Liver (tissue), 9 donors: ENCODE data around the gene ACVR2B. TPM values are rescaled to one million over a fixed set of nuclear protein-coding genes. Genes with fewer than 3 reads are reported as not detected.

Source experiments
- DNase-seq: peaks from one replicate; pipeline ENCODE4 v3.0.0-alpha.2; 2017; ENCODE audit warnings: low spot score
- H3K27ac ChIP-seq, 2 donors: one replicate each; pipeline ENCODE4 v1.7.0; 2013; ENCODE audit warnings: inconsistent platforms in 2 of 2, low read length in 2 of 2, control low read depth in 1 of 2, low read depth in 1 of 2, mild to moderate bottlenecking in 1 of 2
- H3K27me3 ChIP-seq, 4 donors: one replicate each; pipeline versions ENCODE4 v1.6.1 to v1.7.0; 2013; ENCODE audit warnings: low read length in 3 of 4, inconsistent platforms in 1 of 4, mild to moderate bottlenecking in 1 of 4, moderate library complexity in 1 of 4; ENCODE audit not compliant: control insufficient read depth in 4 of 4, insufficient read depth in 4 of 4
- H3K36me3 ChIP-seq, 4 donors: one replicate each; pipeline versions ENCODE4 v1.6.1 to v1.7.0; 2013; ENCODE audit warnings: low read length in 3 of 4, mild to moderate bottlenecking in 3 of 4, low read depth in 1 of 4, moderate library complexity in 1 of 4; ENCODE audit not compliant: control insufficient read depth in 4 of 4, insufficient read depth in 3 of 4
- H3K4me1 ChIP-seq, 4 donors: one replicate each; pipeline versions ENCODE4 v1.6.1 to v1.7.0; 2013; ENCODE audit warnings: low read length in 3 of 4, mild to moderate bottlenecking in 3 of 4, moderate library complexity in 1 of 4; ENCODE audit not compliant: control insufficient read depth in 4 of 4, insufficient read depth in 4 of 4
- H3K4me3 ChIP-seq, 3 donors: one replicate each; pipeline versions ENCODE4 v1.6.1 to v1.7.0; 2013; ENCODE audit warnings: low read length in 3 of 3, control low read depth in 1 of 3, low read depth in 1 of 3, mild to moderate bottlenecking in 1 of 3
- H3K9ac ChIP-seq, 2 donors: one replicate each; pipeline ENCODE4 v1.7.0; 2013; ENCODE audit warnings: low read length in 2 of 2, mild to moderate bottlenecking in 2 of 2, moderate library complexity in 2 of 2, control low read depth in 1 of 2, low read depth in 1 of 2
- H3K9me3 ChIP-seq, 4 donors: one replicate each; pipeline versions ENCODE4 v1.6.1 to v1.7.0; 2013; ENCODE audit warnings: low read length in 3 of 4; ENCODE audit not compliant: control insufficient read depth in 4 of 4
- ATF3 ChIP-seq: IDR thresholded peaks from 2 replicates; pipeline ENCODE4 v1.6.1; 2016; ENCODE audit warnings: antibody characterized with exemption
- EGR1 ChIP-seq, 2 donors: IDR thresholded peaks; 2 replicates each; pipeline ENCODE4 v1.6.1; 2016 to 2018; ENCODE audit warnings: antibody characterized with exemption in 2 of 2, low read depth in 2 of 2
- FOXA1 ChIP-seq: IDR thresholded peaks from 2 replicates; pipeline ENCODE4 v1.6.1; 2016; ENCODE audit warnings: antibody characterized with exemption
- FOXA2 ChIP-seq: IDR thresholded peaks from 2 replicates; pipeline ENCODE4 v1.6.1; 2016; ENCODE audit warnings: antibody characterized with exemption
- GABPA ChIP-seq, 2 donors: IDR thresholded peaks in 1 of 2; conservative IDR thresholded peaks in 1 of 2; 2 replicates each; pipeline ENCODE4 v1.6.1; 2016; ENCODE audit warnings: antibody characterized with exemption in 2 of 2, mild to moderate bottlenecking in 1 of 2, moderate library complexity in 1 of 2
- HNF4A ChIP-seq, 2 donors: conservative IDR thresholded peaks; 2 replicates each; pipeline ENCODE4 v1.6.1; 2016; ENCODE audit warnings: antibody characterized with exemption in 2 of 2, mild to moderate bottlenecking in 2 of 2
- HNF4G ChIP-seq: IDR thresholded peaks from 2 replicates; pipeline ENCODE4 v1.6.1; 2016; ENCODE audit warnings: antibody characterized with exemption
- NR2F2 ChIP-seq: IDR thresholded peaks from 2 replicates; pipeline ENCODE4 v1.6.1; 2016; ENCODE audit warnings: antibody characterized with exemption
- RAD21 ChIP-seq, 2 donors: IDR thresholded peaks; 2 replicates each; pipeline ENCODE4 v1.6.1; 2016; ENCODE audit warnings: antibody characterized with exemption in 2 of 2, mild to moderate bottlenecking in 2 of 2
- RXRA ChIP-seq, 2 donors: IDR thresholded peaks; 2 replicates each; pipeline ENCODE4 v1.6.1; 2017 to 2018; ENCODE audit warnings: antibody characterized with exemption in 2 of 2, mild to moderate bottlenecking in 1 of 2
- TAF1 ChIP-seq: conservative IDR thresholded peaks from 2 replicates; pipeline ENCODE4 v1.6.1; 2016; ENCODE audit warnings: antibody characterized with exemption, mild to moderate bottlenecking
- YY1 ChIP-seq: IDR thresholded peaks from 2 replicates; pipeline ENCODE4 v1.6.1; 2016; ENCODE audit warnings: antibody characterized with exemption, mild to moderate bottlenecking
- ZBTB33 ChIP-seq: IDR thresholded peaks from 2 replicates; pipeline ENCODE4 v1.6.1; 2016; ENCODE audit warnings: antibody characterized with exemption
- WGBS: extraction: QIAGEN DNeasy Blood & Tissue Kit; methylation state at CpG from one replicate; pipeline ENCODE4 v1.1.7; 2013; 5-methylcytosine and 5-hydroxymethylcytosine counted together
- polyA plus RNA-seq, 2 donors: library from polyadenylated mRNA; stranded (reverse) in 1 of 2; unstranded in 1 of 2; fragments of 200-250 nt in 1 of 2; fragments of >200 nt in 1 of 2; fragmentation: Nextera tagmentation in 1 of 2; extraction: Ambion mirVana in 1 of 2; gene quantifications; one replicate each; pipeline versions ENCODE4 v1.2.1 to v1.2.3, GENCODE V29; 2013 to 2015
- total RNA-seq, 2 donors: library from RNA; depleted of rRNA; stranded (reverse); fragments of >200 nt; gene quantifications; one replicate each; pipeline ENCODE4 v1.2.3, GENCODE V29; 2014
- TF ChIP-seq, protein P1 (sequence below): IDR thresholded peaks from 2 replicates; pipeline ENCODE4 v1.6.1; 2016; ENCODE audit warnings: antibody characterized with exemption
- TF ChIP-seq, protein P2 (sequence below): fragments of 150-350 bp; IDR thresholded peaks from 2 replicates; pipeline ENCODE4 v1.5.1; 2017; ENCODE audit warnings: improper control_type of control experiment, low read depth, low read length; ENCODE audit not compliant: missing input control
- TF ChIP-seq, protein P3 (sequence below): IDR thresholded peaks from 2 replicates; pipeline ENCODE4 v1.6.1; 2016; ENCODE audit warnings: antibody characterized with exemption, mild to moderate bottlenecking
- donor health status: healthy.
- donor health status: healthy.
- donor health status: healthy.
- donor health status: healthy.
- donor health status: healthy.

Gene ACVR2B
- total and polyA plus RNA-seq, 4 donors: 1.2 to 7.4 (median 4.7) TPM

- TF ChIP-seq, protein P1, sequence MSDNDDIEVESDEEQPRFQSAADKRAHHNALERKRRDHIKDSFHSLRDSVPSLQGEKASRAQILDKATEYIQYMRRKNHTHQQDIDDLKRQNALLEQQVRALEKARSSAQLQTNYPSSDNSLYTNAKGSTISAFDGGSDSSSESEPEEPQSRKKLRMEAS: no peak
- TF ChIP-seq ZBTB33 (no peak), FOXA1 (no peak), YY1 (no peak), TAF1 (no peak), GABPA (IDR thresholded peaks at IDR 0.05 in 1 of 2, conservative IDR thresholded peaks at IDR 0.05 in 1 of 2) (no peak), ATF3 (no peak), HNF4A (conservative IDR thresholded peaks at IDR 0.05) (no peak), RXRA (IDR thresholded peaks at IDR 0.05) (no peak)
- TF ChIP-seq, protein P2, sequence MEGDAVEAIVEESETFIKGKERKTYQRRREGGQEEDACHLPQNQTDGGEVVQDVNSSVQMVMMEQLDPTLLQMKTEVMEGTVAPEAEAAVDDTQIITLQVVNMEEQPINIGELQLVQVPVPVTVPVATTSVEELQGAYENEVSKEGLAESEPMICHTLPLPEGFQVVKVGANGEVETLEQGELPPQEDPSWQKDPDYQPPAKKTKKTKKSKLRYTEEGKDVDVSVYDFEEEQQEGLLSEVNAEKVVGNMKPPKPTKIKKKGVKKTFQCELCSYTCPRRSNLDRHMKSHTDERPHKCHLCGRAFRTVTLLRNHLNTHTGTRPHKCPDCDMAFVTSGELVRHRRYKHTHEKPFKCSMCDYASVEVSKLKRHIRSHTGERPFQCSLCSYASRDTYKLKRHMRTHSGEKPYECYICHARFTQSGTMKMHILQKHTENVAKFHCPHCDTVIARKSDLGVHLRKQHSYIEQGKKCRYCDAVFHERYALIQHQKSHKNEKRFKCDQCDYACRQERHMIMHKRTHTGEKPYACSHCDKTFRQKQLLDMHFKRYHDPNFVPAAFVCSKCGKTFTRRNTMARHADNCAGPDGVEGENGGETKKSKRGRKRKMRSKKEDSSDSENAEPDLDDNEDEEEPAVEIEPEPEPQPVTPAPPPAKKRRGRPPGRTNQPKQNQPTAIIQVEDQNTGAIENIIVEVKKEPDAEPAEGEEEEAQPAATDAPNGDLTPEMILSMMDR: no peak
- TF ChIP-seq, protein P3, sequence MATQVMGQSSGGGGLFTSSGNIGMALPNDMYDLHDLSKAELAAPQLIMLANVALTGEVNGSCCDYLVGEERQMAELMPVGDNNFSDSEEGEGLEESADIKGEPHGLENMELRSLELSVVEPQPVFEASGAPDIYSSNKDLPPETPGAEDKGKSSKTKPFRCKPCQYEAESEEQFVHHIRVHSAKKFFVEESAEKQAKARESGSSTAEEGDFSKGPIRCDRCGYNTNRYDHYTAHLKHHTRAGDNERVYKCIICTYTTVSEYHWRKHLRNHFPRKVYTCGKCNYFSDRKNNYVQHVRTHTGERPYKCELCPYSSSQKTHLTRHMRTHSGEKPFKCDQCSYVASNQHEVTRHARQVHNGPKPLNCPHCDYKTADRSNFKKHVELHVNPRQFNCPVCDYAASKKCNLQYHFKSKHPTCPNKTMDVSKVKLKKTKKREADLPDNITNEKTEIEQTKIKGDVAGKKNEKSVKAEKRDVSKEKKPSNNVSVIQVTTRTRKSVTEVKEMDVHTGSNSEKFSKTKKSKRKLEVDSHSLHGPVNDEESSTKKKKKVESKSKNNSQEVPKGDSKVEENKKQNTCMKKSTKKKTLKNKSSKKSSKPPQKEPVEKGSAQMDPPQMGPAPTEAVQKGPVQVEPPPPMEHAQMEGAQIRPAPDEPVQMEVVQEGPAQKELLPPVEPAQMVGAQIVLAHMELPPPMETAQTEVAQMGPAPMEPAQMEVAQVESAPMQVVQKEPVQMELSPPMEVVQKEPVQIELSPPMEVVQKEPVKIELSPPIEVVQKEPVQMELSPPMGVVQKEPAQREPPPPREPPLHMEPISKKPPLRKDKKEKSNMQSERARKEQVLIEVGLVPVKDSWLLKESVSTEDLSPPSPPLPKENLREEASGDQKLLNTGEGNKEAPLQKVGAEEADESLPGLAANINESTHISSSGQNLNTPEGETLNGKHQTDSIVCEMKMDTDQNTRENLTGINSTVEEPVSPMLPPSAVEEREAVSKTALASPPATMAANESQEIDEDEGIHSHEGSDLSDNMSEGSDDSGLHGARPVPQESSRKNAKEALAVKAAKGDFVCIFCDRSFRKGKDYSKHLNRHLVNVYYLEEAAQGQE: no peak
- H3K4me1 ChIP-seq: peaks cover 10 to 45% (median 38%) of the 10 kb centered on the region in 4 donors
- H3K27me3 ChIP-seq: no peaks in the 10 kb centered on the region
- H3K36me3 ChIP-seq: no peaks in the 10 kb centered on the region
- no peak overlapping the region for H3K9ac ChIP-seq
- no peak for DNase-seq
- no peaks in the 10 kb centered on the region for H3K9me3 ChIP-seq
- 93% methylated on average over 1 of the region's 1 CpG for WGBS
- H3K4me3 ChIP-seq: no peak overlapping the region
- peak overlapping the region in 1 of 2 donors; percentile 78 for H3K27ac ChIP-seq
These were observed 18.7 kb downstream of the ACVR2B start for GRCh38 chr3:38472342-38472741.

GRCh38 chr3:38473229-38473628, 19.5 kb downstream of the ACVR2B start:
- Histone ChIP-seq H3K9me3 (no peaks in the 10 kb centered on the region), H3K9ac (no peak overlapping the region), H3K4me3 (no peak overlapping the region), H3K36me3 (peaks cover 0 to 3% (median 1%) of the 10 kb centered on the region in 4 donors), H3K4me1 (peaks cover 10 to 45% (median 35%) of the 10 kb centered on the region in 4 donors), H3K27ac (no peak overlapping the region), H3K27me3 (no peaks in the 10 kb centered on the region)
- TF ChIP-seq RAD21 (IDR thresholded peaks at IDR 0.05) (no peak), FOXA2 (no peak), HNF4G (no peak), NR2F2 (no peak), GABPA (IDR thresholded peaks at IDR 0.05 in 1 of 2, conservative IDR thresholded peaks at IDR 0.05 in 1 of 2) (no peak), EGR1 (IDR thresholded peaks at IDR 0.05; ENCODE audit: low read depth in 2 of 2) (no peak), HNF4A (conservative IDR thresholded peaks at IDR 0.05) (no peak), RXRA (IDR thresholded peaks at IDR 0.05) (no peak), ATF3 (no peak), YY1 (no peak), ZBTB33 (no peak), TAF1 (no peak)
- TF ChIP-seq, protein P3: no peak
- DNase-seq: no peak
- WGBS: 97% methylated on average over 2 of the region's 2 CpGs
